Sigmoid colon (tissue), 7 donors: ENCODE measurements around the gene CYP27B1. TPM values are rescaled to one million over a fixed set of nuclear protein-coding genes. Genes with fewer than 3 reads are reported as not detected.
A peak's percentile ranks its signal among the peaks of the same experiment; 100 is the strongest.

Source experiments
- DNase-seq: peaks from one replicate; pipeline ENCODE4 v3.0.0-alpha.2; 2019
- H3K27ac ChIP-seq, 4 donors: fragments of 200-600 bp; sonication (generic); one replicate each; pipeline ENCODE4 v1.5.1; 2016 to 2019; ENCODE audit warnings: mild to moderate bottlenecking in 1 of 4
- H3K27me3 ChIP-seq, 3 donors: fragments of 200-600 bp; sonication (generic); one replicate each; pipeline ENCODE4 v1.5.1; 2019; ENCODE audit warnings: mild to moderate bottlenecking in 1 of 3
- H3K36me3 ChIP-seq, 4 donors: fragments of 200-600 bp; sonication (generic); one replicate each; pipeline ENCODE4 v1.5.1; 2016 to 2019
- H3K4me1 ChIP-seq, 4 donors: fragments of 200-600 bp; sonication (generic); one replicate each; pipeline ENCODE4 v1.5.1; 2017 to 2019
- H3K4me3 ChIP-seq, 4 donors: fragments of 200-600 bp; sonication (generic); one replicate each; pipeline ENCODE4 v1.5.1; 2017 to 2019; ENCODE audit warnings: mild to moderate bottlenecking in 2 of 4, moderate library complexity in 1 of 4
- H3K9me3 ChIP-seq, 4 donors: fragments of 200-600 bp in 3 of 4; sonication (generic) in 3 of 4; one replicate each; pipeline versions ENCODE4 v1.5.1 to v1.6.1; 2013 to 2019
- EP300 ChIP-seq, 4 donors: sonication (generic); formaldehyde crosslinking; IDR thresholded peaks; one replicate each; pipeline ENCODE4 v1.6.1; 2017; ENCODE audit warnings: antibody characterized with exemption in 4 of 4
- POLR2A ChIP-seq, 2 donors: fragments of 450-650 bp; IDR thresholded peaks; one replicate each; pipeline ENCODE4 v1.6.1; 2016; ENCODE audit warnings: antibody characterized with exemption in 2 of 2, mild to moderate bottlenecking in 2 of 2, moderate library complexity in 2 of 2
- POLR2AphosphoS5 ChIP-seq, 4 donors: sonication (generic); formaldehyde crosslinking; IDR thresholded peaks; one replicate each; pipeline ENCODE4 v1.6.1; 2017; ENCODE audit warnings: antibody characterized with exemption in 4 of 4
- whole genome bisulfite sequencing, 2 donors: extraction: QIAGEN DNeasy Blood & Tissue Kit; methylation state at CpG; one replicate each; pipeline ENCODE4 v1.1.7; 2013; 5-methylcytosine and 5-hydroxymethylcytosine counted together
- intact Hi-C: fragments of 100-400 bp; cut with DNase I; formaldehyde crosslinking; loops from one replicate; pipeline ENCODE4 v1.15.1; 2023
- polyA plus RNA-seq, 3 donors: library from polyadenylated mRNA; stranded (reverse); fragments of 200-250 nt; gene quantifications; one replicate each; pipeline ENCODE4 v1.2.3, GENCODE V29; 2013
- total RNA-seq, 4 donors: library from RNA; depleted of rRNA; stranded (reverse); fragments of >200 nt; gene quantifications; one replicate each; pipeline ENCODE4 v1.1.0, GENCODE V29; 2016
- TF ChIP-seq, protein P1 (sequence below), 4 experiments: fragments of 450-650 bp in 3 of 4; fragments of 200-600 bp in 1 of 4; IDR thresholded peaks; one replicate each; pipeline ENCODE4 v1.5.1; 2016 to 2019; ENCODE audit warnings: antibody characterized with exemption in 4 of 4, mild to moderate bottlenecking in 3 of 4, moderate library complexity in 2 of 4
- donor health status: healthy with polysubstance abuse.
- donor health status: Bipolar disorder and iron deficiency.
- donor health status: healthy.

CYP27B1 gene
- total and polyA plus RNA-seq, 7 donors: 0.28 to 2.0 (median 1.2) TPM; not detected in 4

DNA sequence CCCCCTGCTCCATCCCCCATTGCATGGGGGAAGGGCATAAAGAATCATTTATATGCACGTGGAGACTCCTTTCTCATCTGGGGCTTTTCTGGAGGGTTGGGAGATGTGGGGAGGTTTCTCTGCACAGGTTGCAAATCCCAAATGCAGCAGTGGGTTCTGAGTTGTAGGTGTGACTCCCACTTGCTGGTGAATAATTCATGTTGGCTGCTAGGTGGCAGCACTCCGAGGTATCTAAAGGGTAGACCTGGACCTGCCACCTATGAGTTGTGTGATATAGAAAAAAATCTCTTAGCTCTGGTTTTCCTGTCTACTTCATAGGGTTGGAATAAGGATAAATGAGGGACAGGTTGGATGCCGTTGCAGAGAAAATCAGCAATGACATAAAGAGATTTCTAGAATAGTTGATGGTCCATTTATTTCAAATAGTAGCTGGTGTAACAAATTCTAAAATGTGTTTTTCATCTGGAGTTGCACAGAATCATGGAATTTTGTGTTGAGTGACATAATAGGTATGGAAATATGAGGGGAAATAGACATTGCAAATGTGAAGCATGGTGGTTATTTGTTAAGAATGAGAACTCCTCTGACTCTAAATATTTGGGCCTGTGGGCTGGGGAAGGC, 7.4 kb downstream of the CYP27B1 start:
- no peak overlapping the region for H3K4me3 ChIP-seq
- peaks cover 0 to 21% (median 15%) of the 10 kb centered on the region in 4 donors for H3K4me1 ChIP-seq
- H3K27me3 ChIP-seq: peaks cover 19 to 34% (median 24%) of the 10 kb centered on the region in 3 donors
- 21 to 42% methylated on average over 3 of the region's 3 CpGs for WGBS, 2 donors
- H3K27ac ChIP-seq: no peak overlapping the region
- no peak for DNase-seq
- no peaks in the 10 kb centered on the region for H3K9me3 ChIP-seq
- TF ChIP-seq POLR2AphosphoS5 (IDR thresholded peaks at IDR 0.05) (no peak), POLR2A (IDR thresholded peaks at IDR 0.05) (no peak), EP300 (IDR thresholded peaks at IDR 0.05) (no peak)
- TF ChIP-seq, protein P1, sequence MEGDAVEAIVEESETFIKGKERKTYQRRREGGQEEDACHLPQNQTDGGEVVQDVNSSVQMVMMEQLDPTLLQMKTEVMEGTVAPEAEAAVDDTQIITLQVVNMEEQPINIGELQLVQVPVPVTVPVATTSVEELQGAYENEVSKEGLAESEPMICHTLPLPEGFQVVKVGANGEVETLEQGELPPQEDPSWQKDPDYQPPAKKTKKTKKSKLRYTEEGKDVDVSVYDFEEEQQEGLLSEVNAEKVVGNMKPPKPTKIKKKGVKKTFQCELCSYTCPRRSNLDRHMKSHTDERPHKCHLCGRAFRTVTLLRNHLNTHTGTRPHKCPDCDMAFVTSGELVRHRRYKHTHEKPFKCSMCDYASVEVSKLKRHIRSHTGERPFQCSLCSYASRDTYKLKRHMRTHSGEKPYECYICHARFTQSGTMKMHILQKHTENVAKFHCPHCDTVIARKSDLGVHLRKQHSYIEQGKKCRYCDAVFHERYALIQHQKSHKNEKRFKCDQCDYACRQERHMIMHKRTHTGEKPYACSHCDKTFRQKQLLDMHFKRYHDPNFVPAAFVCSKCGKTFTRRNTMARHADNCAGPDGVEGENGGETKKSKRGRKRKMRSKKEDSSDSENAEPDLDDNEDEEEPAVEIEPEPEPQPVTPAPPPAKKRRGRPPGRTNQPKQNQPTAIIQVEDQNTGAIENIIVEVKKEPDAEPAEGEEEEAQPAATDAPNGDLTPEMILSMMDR (IDR thresholded peaks at IDR 0.05): no peak
- intact Hi-C loops: no loop called here
- H3K36me3 ChIP-seq: peaks cover 0 to 22% (median 13%) of the 10 kb centered on the region in 4 donors

- TF ChIP-seq, protein P1 (IDR thresholded peaks at IDR 0.05): no peak
- no peak for TF ChIP-seq POLR2AphosphoS5 (IDR thresholded peaks at IDR 0.05)
- TF ChIP-seq EP300 (IDR thresholded peaks at IDR 0.05): no peak
- TF ChIP-seq POLR2A (IDR thresholded peaks at IDR 0.05): no peak
- intact Hi-C loops: no loop called here
- H3K4me1 ChIP-seq: peaks cover 0 to 23% (median 20%) of the 10 kb centered on the region in 4 donors
- H3K27ac ChIP-seq: no peak overlapping the region
- H3K27me3 ChIP-seq: peaks cover 12 to 26% (median 17%) of the 10 kb centered on the region in 3 donors
- 92 to 94% methylated on average over 25 of the region's 25 CpGs for WGBS, 2 donors
- no peaks in the 10 kb centered on the region for H3K9me3 ChIP-seq
- H3K36me3 ChIP-seq: peaks cover 0 to 22% (median 13%) of the 10 kb centered on the region in 4 donors
- H3K4me3 ChIP-seq: no peak overlapping the region
- peak; percentile 54 for DNase-seq
Measured at GRCh38 chr12:57758552-57759359, 8.1 kb downstream of the CYP27B1 start.

GRCh38 chr12:57757771-57758170, 9.1 kb downstream of the CYP27B1 start:
- 94 to 96% methylated on average over 4 of the region's 4 CpGs for WGBS, 2 donors
- Histone ChIP-seq H3K27me3 (peaks cover 7 to 17% (median 8%) of the 10 kb centered on the region in 3 donors), H3K27ac (no peak overlapping the region), H3K4me1 (peaks cover 0 to 26% (median 22%) of the 10 kb centered on the region in 4 donors), H3K36me3 (peaks cover 0 to 22% (median 13%) of the 10 kb centered on the region in 4 donors), H3K9me3 (no peaks in the 10 kb centered on the region), H3K4me3 (no peak overlapping the region)
- DNase-seq: no peak
- intact Hi-C loops: no loop called here
- TF ChIP-seq EP300 (IDR thresholded peaks at IDR 0.05): no peak

DNA sequence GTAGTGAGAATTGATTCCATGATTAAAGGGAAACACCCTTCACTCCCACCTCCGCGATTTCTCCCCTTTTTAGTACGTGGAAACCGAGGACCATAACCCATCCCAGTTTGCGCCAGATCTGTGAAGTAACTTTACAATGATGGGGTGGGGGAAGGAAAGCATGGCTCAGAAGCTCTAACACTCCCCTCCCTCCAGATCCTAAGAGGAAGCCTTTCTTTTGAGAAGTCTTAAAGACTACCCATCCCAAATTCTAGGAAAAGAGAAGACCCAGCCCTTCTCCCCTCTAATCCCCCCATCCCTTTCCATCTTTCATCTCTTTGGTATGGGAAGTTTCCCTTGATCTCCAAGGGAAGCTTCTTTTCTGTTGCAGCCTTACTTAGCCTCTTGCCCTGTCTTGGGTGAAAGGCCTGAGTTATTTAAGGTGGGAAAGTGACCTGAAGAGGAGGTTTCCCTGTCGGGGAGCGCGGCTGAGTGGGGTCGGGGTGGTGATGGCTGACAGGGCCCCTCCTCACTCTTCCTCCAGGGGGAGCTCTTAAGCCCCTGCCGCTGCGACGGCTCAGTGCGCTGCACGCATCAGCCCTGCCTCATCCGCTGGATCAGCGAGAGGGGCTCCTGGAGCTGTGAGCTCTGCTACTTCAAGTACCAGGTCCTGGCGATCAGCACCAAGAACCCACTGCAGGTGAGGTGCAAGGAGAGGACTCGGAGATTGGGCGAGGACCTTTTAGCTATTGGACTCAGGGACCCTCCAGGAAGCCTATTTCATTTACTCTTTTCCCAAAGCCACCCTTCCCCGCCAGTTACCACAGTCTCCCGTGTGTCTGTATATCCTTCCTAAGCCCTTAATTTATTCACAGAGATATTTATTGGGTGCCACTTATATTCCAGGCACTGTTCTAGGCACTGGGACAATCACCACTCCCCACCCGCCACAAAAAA, 10.2 kb downstream of the CYP27B1 start:
- H3K9me3 ChIP-seq: no peaks in the 10 kb centered on the region
- peaks cover 0 to 29% (median 25%) of the 10 kb centered on the region in 4 donors for H3K4me1 ChIP-seq
- intact Hi-C loops: no loop called here
- WGBS, 2 donors: 28 to 31% methylated on average over 22 of the region's 22 CpGs
- peak overlapping the region in 3 of 4 donors; percentile 80 to 93 (median 87) for H3K4me3 ChIP-seq
- peak; percentile 65 for DNase-seq
- peaks cover 0 to 6% (median under 1%) of the 10 kb centered on the region in 3 donors for H3K27me3 ChIP-seq
- peaks cover 0 to 22% (median 13%) of the 10 kb centered on the region in 4 donors for H3K36me3 ChIP-seq
- peak overlapping the region in 1 of 4 donors; percentile 67 for H3K27ac ChIP-seq
- TF ChIP-seq, protein P1 (IDR thresholded peaks at IDR 0.05): peak in 3 of 4 experiments; percentile 20 to 69 (median 42)
- TF ChIP-seq POLR2A (IDR thresholded peaks at IDR 0.05): no peak
